ENCODE results near the gene HELB.
A peak's percentile ranks its signal among the peaks of the same experiment; 100 is the strongest.

HELB gene

GRCh38 chr12:66301944-66302826, at the start of gene HELB:
HELB (plus strand) TSS chr12:66302493; CDS start chr12:66302604, 111 bp downstream.
- DNase-seq (ENCODE audit: low read depth) = peak; percentile 98

GRCh38 chr12:66252771-66253170, 49.5 kb upstream of the HELB start:
- DNase-seq (ENCODE audit: low read depth) = no peak

GRCh38 chr12:66255737-66256136, 46.6 kb upstream of the HELB start:
- no peak for DNase-seq (ENCODE audit: low read depth)

DNA sequence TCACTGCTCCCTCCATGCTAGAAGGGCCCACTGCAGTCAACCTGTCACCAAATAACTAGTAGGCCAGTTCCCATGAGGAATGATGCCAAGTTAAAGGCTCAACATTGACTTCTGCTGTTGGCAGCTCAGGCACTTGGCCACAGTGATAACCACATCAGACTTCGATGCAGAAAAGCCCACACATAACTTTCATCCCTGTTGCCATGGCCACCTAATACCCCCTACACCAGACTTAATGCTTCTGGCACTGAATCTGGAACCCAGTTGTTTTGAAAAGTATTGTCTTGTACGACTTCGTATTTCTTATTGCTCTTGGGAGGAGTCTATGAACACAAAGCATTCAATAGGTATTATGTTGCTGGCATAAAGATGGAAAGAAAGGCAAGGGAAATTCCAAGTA, 44.3 kb upstream of the HELB start:
- no peak for DNase-seq (ENCODE audit: low read depth)

GRCh38 chr12:66262737-66263136, 39.6 kb upstream of the HELB start:
- DNase-seq (ENCODE audit: low read depth) = no peak

- DNase-seq (ENCODE audit: low read depth) = no peak
Observed at GRCh38 chr12:66268562-66268961, 33.7 kb upstream of the HELB start.

DNA sequence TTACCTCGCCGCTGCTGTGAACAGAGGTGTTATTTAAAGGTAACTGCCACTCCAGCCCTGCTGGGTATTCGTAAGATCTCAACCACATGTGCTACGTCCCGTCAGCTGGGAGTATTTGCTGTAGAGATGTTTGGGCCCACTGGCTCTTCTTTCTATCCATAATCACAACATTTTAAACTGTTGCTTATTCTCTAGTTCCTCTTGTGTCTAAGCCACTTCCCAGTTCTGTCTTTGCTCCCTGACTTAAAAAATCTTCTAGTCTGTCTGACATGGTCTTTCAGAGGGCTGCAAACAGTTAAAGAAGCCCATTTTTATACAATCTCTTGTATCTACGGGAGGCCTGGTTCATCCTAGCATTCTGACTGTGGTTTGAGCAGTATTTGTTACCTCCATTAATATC, 33.2 kb upstream of the HELB start:
- no peak for DNase-seq (ENCODE audit: low read depth)

DNA sequence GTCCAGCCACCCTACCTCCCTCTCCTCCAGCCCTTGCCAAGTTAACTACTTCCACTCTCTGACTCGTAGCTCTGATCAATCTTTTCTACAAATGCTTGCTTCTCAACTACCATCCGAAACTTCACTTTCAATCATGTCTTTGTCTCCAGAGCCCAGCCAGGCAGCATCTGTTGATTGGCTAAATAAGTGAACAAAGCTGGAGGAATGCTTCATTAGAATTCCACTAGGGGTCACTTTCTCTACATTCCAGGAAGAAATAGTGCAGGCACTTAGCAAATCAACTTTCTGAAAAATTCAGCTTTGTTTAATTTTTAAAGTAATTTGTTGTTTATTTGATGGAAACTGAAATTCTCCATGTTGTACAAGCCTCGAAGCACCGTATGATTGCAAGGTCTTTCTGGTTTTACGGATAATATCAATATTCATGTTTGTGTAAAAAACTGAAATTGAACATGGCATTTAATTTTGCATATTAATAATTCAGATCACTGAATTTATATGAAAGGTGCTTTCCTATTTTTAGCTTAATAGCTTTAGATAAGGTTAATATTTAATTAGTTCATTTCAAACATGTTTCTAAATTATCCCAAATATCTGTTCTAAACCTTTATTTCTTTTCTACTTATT, 32.4 kb upstream of the HELB start:
- no peak for DNase-seq (ENCODE audit: low read depth)

- no peak for DNase-seq (ENCODE audit: low read depth)
Observed at GRCh38 chr12:66270613-66271012, 31.7 kb upstream of the HELB start.

DNA sequence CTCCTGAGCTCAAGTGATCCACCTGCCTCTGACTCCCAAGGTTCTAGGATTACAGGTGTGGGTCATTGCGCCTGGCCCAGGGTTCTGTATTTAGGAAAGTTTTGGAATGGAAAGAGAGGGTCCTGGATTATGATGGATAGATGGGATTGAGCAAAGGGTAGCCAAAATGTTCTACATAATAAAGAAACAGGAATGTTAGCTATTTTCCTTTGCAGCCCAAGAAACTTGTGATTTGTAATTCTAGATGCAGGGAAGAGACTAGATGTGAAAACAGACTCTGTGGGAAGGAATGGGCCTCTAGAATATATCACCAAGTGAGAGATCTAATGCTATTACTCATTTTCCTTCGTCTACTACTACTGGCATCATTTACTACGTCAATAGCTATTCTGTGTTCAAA, 29.6 kb upstream of the HELB start:
- DNase-seq (ENCODE audit: low read depth) = no peak

GRCh38 chr12:66273147-66273546, 29.1 kb upstream of the HELB start:
- DNase-seq (ENCODE audit: low read depth) = no peak

- DNase-seq (ENCODE audit: low read depth) = no peak
Observed at GRCh38 chr12:66275040-66275439, 27.3 kb upstream of the HELB start.

- DNase-seq (ENCODE audit: low read depth) = peak; percentile 29
Observed at GRCh38 chr12:66279123-66279712, 23.1 kb upstream of the HELB start.

DNA sequence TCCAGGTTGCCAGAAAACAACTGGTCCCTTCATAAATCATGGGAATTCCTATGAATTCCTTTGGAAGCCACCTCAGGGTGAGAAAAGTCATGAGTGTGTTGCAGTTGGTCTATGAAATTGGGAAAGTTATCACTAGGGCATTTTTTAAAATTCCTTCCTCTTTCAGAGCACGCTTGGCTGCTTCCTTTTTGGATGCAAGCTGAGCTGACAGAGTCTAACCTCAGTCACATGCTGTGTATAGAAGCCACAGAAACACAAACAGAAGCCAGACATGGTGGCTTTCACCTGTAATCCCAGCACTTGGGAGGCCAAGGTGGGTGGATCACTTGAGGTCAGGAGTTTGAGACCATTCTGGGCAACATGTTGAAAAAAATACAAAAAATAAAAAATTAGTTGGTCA, 21.7 kb upstream of the HELB start:
- no peak for DNase-seq (ENCODE audit: low read depth)

- no peak for DNase-seq (ENCODE audit: low read depth)
Observed at GRCh38 chr12:66282244-66282643, 20.0 kb upstream of the HELB start.

DNA sequence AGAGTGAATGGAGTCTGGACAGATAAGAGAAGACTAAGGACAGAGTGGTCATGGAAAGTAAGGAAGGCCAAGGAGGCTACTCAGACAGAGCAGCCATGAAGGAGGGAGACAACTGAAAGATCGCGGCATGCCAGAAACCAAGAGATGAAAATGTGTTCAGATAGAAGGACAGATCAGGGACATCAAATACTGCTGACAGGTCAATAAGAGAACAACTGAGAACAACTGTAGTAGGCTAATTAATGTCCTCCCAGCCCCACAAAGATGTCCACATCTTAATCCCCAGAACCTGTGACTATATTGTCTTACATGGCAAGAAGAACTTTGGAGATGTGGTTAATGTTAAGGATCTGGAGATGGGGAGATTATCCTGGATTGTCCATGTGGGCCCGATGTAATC, 15.0 kb upstream of the HELB start:
- DNase-seq (ENCODE audit: low read depth) = no peak

GRCh38 chr12:66288121-66288520, 14.2 kb upstream of the HELB start:
- peak; percentile 25 for DNase-seq (ENCODE audit: low read depth)

GRCh38 chr12:66289485-66289884, 12.8 kb upstream of the HELB start:
- DNase-seq (ENCODE audit: low read depth) = no peak

- DNase-seq (ENCODE audit: low read depth) = no peak
Observed at GRCh38 chr12:66290716-66291200, 11.5 kb upstream of the HELB start.

DNA sequence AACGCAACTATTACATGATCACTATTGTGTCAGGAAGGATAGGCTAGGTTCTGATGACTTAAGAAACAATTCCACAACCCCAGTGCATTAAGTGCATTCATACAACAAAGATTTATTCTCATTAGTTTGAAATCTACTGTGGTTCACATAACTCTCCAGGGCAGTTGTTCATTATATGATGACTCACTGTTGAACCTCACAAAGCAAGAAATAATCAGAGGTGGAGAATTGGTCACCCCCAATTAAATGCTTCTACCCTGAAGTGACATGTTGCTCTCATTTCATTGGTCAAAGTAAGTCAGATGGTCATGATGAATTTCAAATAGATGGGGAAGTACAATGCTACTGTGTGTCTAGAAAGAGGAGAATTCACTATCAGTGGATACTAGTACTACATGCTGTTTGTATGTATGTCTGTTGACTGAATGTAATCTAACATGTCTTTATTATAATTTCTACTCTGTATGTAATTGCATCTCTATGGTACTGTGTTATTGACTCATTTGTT, 6.1 kb upstream of the HELB start:
- no peak for DNase-seq (ENCODE audit: low read depth)

- no peak for DNase-seq (ENCODE audit: low read depth)
Observed at GRCh38 chr12:66297080-66297479, 5.2 kb upstream of the HELB start.

GRCh38 chr12:66297923-66298322, 4.4 kb upstream of the HELB start:
- DNase-seq (ENCODE audit: low read depth) = no peak

- DNase-seq (ENCODE audit: low read depth) = no peak
Observed at GRCh38 chr12:66302827-66303169, 505 bp downstream of the HELB start.

Measured in activated T-cell treated with anti-CD3 and anti-CD28 coated beads for 1 hour (primary cell).